Mucosa of descending colon (tissue), 3 donors: Measurements from ENCODE around the gene FHL3. TPM values are rescaled to one million over a fixed set of nuclear protein-coding genes. Genes with fewer than 3 reads are reported as not detected.
A peak's percentile ranks its signal among the peaks of the same experiment; 100 is the strongest.

Source experiments
- ATAC-seq: fragments of 200-7000 bp; cut with Tn5 transposase; one replicate; pipeline ENCODE4 v1.9.1; 2020; ENCODE audit warnings: mild to moderate bottlenecking, moderate library complexity
- DNase-seq, 3 donors: peaks; one replicate each; pipeline ENCODE4 v3.0.0-alpha.2; 2020
- H3K36me3 ChIP-seq: fragments of 200-600 bp; one replicate; pipeline ENCODE4 v1.8.0; 2021; ENCODE audit warnings: low read depth, mild to moderate bottlenecking
- H3K4me1 ChIP-seq: fragments of 200-600 bp; one replicate; pipeline ENCODE4 v1.8.0; 2021; ENCODE audit warnings: low read depth, mild to moderate bottlenecking
- H3K4me3 ChIP-seq: fragments of 200-600 bp; one replicate; pipeline ENCODE4 v1.8.0; 2021; ENCODE audit warnings: mild to moderate bottlenecking
- H3K9me3 ChIP-seq: fragments of 200-600 bp; one replicate; pipeline ENCODE4 v1.8.0; 2021; ENCODE audit warnings: mild to moderate bottlenecking
- intact Hi-C, 2 donors: fragments of 100-400 bp; cut with DNase I in 1 of 2; cut with micrococcal nuclease in 1 of 2; formaldehyde crosslinking; loops; one replicate each; pipeline versions ENCODE4 v1.11.0 to v1.11.1; 2022; cut with DNase I, micrococcal nuclease
- total RNA-seq, 3 donors: library from RNA; stranded (reverse); fragmentation: NEBNext Ultra II Directional in 2 of 3; extraction: Animal tissue kit (Norgen Biotek cat#: 25700) in 2 of 3; gene quantifications; one replicate each; pipeline versions ENCODE4 v1.2.1 to v1.2.4, GENCODE V29; 2021 to 2023
- TF ChIP-seq, protein P1 (sequence below): fragments of 200-600 bp; IDR thresholded peaks from one replicate; pipeline ENCODE4 v1.8.0; 2022; ENCODE audit warnings: antibody characterized with exemption, mild to moderate bottlenecking
- donor health status: DM: no; HTN: no; CAD: no; lungs with moderate emphysema.
- donor health status: DM: no; HTN: no; CAD: no.
- donor health status: DM: no; HTN: yes; CAD: no.

The FHL3 gene
- total RNA-seq, 3 donors from 2014 or later: 2.0 to 34.1 (median 8.7) TPM

DNA sequence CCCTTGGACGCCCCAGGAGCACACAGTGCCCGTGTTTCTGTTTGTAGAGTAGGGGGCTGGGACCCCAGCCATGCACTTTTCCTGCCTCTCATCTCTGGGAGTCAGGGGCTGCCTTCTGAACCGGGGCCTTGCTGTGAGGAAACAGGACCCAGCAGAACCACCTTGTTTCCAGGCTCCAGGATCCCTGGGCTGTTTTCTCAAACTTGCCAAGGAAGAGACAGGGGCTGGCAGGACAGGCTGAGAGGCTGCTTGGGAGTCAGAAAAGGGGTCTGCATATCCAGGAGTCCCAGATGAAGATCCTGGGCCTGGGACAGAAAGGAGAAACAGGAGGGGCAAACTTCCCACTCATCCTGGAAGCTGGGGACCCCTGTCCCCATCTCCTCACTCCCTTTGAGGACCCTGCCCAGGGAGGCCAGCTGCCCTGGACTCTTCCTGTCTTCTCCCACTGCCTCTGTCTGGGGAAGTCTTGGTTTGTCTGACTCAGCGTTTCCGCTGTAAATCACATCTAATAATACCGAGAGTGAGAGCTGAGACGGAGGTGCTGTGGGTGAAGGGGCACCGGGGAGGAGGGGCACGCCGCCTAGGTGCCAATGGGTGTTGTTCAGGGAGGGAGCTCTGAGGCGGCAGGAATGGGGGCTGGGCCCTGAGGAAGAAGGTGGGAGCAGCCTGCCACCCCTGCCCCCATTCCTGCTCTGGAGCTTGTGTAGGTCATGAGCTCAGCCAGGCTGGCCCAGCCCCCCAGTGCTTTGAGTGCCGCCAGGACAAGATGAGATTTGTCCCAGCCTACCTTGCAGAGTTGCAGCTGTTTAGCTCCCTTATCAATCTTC lies 24.6 kb upstream of the FHL3 start:
- TF ChIP-seq, protein P1, sequence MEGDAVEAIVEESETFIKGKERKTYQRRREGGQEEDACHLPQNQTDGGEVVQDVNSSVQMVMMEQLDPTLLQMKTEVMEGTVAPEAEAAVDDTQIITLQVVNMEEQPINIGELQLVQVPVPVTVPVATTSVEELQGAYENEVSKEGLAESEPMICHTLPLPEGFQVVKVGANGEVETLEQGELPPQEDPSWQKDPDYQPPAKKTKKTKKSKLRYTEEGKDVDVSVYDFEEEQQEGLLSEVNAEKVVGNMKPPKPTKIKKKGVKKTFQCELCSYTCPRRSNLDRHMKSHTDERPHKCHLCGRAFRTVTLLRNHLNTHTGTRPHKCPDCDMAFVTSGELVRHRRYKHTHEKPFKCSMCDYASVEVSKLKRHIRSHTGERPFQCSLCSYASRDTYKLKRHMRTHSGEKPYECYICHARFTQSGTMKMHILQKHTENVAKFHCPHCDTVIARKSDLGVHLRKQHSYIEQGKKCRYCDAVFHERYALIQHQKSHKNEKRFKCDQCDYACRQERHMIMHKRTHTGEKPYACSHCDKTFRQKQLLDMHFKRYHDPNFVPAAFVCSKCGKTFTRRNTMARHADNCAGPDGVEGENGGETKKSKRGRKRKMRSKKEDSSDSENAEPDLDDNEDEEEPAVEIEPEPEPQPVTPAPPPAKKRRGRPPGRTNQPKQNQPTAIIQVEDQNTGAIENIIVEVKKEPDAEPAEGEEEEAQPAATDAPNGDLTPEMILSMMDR: no peak
- ATAC-seq: peak; percentile 55
- DNase-seq: peak in 1 of 3 donors; percentile 26
- Histone ChIP-seq H3K4me1 (peaks cover 13% of the 10 kb centered on the region), H3K4me3 (no peak overlapping the region), H3K36me3 (no peaks in the 10 kb centered on the region), H3K9me3 (no peaks in the 10 kb centered on the region)
- intact Hi-C loops: no loop called here

DNA sequence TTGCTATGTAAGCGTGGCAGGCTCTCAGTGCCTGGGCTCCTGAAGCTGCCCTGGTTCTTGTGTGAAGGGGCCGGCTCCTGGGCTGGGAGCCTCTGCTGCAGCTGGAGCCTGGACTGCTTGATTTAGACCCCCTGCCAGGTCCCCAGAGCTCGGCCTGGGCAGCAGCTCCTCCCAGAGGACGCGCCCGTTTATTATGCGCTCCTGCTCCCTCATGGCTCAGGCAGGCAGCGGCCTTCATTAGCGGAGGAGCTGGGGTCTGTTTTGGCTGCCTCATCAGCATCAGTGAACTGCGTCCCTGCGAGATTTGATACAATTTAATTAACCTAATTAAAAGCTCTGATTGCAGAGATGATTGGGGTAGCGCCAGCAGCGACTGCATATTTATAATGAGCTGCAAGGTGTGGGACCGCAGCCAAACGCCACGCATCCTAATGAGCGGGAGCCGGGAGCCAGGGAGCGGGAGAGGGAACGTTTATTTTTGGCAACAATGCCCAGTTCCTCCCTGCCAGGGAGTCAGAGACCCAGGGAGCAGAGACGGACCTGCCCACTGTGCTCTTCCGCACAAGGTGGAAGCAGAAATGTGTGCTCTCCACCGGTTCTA lies 23.9 kb upstream of the FHL3 start:
- H3K4me1 ChIP-seq: peaks cover 13% of the 10 kb centered on the region
- H3K9me3 ChIP-seq: no peaks in the 10 kb centered on the region
- DNase-seq (no peak), ATAC-seq (peak; percentile 25)
- TF ChIP-seq, protein P1: no peak
- H3K4me3 ChIP-seq: no peak overlapping the region
- no peaks in the 10 kb centered on the region for H3K36me3 ChIP-seq
- intact Hi-C loops: no loop called here

DNA sequence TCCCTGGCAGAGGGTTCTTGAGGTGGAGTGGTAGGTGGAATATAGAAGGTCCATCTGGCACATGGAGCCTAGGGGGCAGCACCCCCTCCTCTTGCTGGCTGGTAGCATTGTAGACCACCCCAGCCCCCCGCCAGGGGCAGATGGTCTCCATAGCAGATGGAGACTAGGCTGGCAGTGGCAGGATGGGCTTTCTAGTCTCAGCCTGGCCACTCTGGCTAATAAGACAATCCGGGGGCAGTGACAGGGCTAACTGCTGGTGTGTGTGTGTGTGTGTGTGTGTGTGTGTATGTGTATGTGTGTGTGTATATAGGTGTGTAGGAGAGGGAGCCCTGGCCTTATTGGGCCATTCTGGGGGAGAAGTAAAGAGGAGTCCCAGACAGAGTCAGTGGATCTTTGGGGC lies 23.4 kb upstream of the FHL3 start:
- no peak for DNase-seq
- TF ChIP-seq, protein P1: no peak
- no peaks in the 10 kb centered on the region for H3K36me3 ChIP-seq
- intact Hi-C loops: no loop called here
- H3K9me3 ChIP-seq: no peaks in the 10 kb centered on the region
- peaks cover 13% of the 10 kb centered on the region for H3K4me1 ChIP-seq
- no peak overlapping the region for H3K4me3 ChIP-seq
- no peak for ATAC-seq

DNA sequence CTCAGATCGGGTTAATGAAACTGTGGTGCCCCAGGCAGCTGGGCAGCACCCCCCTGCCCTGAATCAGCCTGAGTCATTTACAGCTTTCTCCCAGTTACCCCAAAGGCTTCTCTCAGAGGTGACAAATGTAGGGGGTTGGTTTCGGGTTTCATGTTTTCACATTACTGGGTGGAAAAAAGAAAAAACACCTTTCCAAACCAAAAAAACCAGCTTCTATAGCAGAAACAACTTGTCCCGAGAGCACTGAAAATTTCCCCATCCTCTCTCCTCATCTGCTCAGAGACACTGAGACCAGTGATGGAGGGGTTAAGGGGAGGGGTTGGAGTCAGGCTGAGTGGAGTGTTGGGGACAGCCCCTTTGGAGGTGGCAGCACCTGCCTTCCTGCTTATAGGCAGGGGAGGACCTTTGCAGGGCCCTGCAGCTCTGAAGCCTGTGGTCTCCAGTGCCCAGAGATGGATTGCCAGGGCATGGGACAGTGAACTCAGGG lies 22.8 kb upstream of the FHL3 start:
- DNase-seq: no peak
- H3K4me3 ChIP-seq: no peak overlapping the region
- intact Hi-C loops: no loop called here
- ATAC-seq: peak; percentile 47
- H3K4me1 ChIP-seq: peaks cover 13% of the 10 kb centered on the region
- no peaks in the 10 kb centered on the region for H3K36me3 ChIP-seq
- TF ChIP-seq, protein P1: no peak
- no peaks in the 10 kb centered on the region for H3K9me3 ChIP-seq

DNA sequence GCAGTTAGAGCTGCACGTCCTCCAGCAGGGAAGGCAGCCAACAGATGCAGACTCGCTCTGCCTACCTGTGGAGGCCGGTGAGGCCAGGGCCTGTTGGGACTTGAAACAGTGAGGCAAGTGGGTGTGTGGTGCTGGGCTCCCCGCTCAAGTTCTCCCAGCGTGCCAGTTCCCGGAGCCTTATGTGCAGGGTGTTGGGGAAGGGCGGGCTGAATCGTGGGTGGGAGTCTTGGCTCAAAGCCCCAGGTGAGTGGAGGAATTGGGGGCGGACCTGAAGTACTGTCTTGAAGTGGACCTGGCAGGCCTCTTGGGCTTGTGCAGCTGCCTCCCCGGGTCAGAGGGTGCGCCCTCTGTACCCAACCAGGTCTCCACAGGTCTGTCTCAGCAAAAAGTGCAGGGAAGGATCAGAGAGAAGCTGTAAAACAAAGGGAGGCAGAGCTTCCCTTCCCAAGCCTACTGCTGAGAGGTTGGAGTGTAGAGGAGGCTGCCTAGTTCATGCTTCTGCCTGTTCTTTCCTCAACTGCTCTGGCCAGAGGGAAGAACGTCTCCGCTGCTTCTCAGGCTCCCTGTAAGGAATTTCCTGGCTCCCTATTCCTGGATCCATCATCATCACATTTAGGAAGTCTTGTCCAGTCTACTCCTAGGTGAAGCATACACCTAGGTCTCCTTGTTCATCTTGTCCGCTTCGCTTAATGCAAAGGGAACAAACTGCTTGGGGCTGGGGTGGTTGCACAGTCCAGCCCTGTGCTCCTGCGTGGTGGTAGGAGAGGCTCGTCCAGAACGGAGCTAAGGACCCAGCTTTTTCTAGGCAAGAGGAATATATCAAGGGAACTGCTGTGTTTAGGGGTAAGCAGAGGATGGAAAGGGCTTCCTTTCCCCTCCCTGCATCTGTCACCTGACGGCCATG lies 22.1 kb upstream of the FHL3 start:
- H3K4me1 ChIP-seq: peaks cover 13% of the 10 kb centered on the region
- no peak overlapping the region for H3K4me3 ChIP-seq
- no peak for ATAC-seq
- no peaks in the 10 kb centered on the region for H3K36me3 ChIP-seq
- TF ChIP-seq, protein P1: no peak
- no peaks in the 10 kb centered on the region for H3K9me3 ChIP-seq
- intact Hi-C loops: no loop called here
- DNase-seq: no peak
